Gastroesophageal sphincter (tissue), 3 donors: ENCODE data around the gene ZNF446.

Source experiments
- CTCF ChIP-seq, 4 experiments: fragments of 200-600 bp in 2 of 4; fragments of 450-650 bp in 2 of 4; sonication (generic) in 1 of 4; IDR thresholded peaks; one replicate each; pipeline ENCODE4 v1.5.1; 2017 to 2019; ENCODE audit warnings: antibody characterized with exemption in 4 of 4, mild to moderate bottlenecking in 2 of 4, moderate library complexity in 2 of 4
- POLR2A ChIP-seq, 2 donors: fragments of 450-650 bp; IDR thresholded peaks; one replicate each; pipeline ENCODE4 v1.6.1; 2017; ENCODE audit warnings: antibody characterized with exemption in 2 of 2, mild to moderate bottlenecking in 2 of 2, moderate library complexity in 1 of 2
- POLR2AphosphoS5 ChIP-seq: sonication (generic); formaldehyde crosslinking; IDR thresholded peaks from one replicate; pipeline ENCODE4 v1.6.1; 2017; ENCODE audit warnings: antibody characterized with exemption

DNA sequence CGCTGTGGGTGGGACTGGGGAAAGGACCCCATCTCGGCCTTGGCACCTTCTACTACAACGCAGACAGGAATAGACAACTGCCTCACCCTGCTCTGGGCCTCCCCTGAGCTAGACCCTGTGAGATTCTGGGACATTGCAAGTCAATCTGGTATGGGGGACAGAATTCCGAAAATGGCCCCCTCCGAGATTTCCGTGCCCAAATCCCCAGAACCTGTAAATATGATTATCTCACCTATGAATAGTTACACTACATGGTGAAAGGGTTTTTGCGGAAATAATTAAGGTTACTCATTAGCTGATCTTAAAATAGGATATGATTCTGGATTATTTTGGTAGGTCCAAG is 44.1 kb downstream of the ZNF446 start:
- TF ChIP-seq POLR2AphosphoS5 = no peak
- no peak for TF ChIP-seq CTCF (IDR thresholded peaks at IDR 0.05)
- TF ChIP-seq POLR2A (IDR thresholded peaks at IDR 0.05) = no peak
